HG03097 (cell line): ENCODE data around the gene MTHFR.

Experiments
- ATAC-seq: cut with Tn5 transposase; IDR thresholded peaks from one replicate; pipeline ENCODE4 v1.9.1; 2021; ENCODE audit not compliant: unreplicated experiment, low FRiP score

MTHFR gene

DNA sequence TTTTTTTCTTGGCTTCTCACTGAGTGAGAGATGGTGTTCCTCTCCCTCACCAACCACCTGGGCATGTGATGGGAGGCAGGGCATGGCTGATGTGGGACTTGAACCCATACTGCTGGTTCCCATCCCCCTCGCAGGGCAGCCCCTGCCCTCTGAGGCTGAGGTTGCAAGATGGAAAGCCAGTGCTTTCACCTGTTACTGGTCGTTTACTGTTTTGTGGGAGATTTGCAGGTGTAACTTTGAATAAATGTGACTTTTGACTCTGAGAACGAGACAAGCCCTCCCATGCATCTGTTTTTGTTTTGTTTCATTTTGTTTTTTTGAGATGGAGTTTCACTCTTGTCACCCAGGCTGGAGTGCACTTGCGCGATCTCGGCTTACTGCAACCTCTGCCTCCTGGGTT is 22.2 kb downstream of the MTHFR start:
- no peak for ATAC-seq

DNA sequence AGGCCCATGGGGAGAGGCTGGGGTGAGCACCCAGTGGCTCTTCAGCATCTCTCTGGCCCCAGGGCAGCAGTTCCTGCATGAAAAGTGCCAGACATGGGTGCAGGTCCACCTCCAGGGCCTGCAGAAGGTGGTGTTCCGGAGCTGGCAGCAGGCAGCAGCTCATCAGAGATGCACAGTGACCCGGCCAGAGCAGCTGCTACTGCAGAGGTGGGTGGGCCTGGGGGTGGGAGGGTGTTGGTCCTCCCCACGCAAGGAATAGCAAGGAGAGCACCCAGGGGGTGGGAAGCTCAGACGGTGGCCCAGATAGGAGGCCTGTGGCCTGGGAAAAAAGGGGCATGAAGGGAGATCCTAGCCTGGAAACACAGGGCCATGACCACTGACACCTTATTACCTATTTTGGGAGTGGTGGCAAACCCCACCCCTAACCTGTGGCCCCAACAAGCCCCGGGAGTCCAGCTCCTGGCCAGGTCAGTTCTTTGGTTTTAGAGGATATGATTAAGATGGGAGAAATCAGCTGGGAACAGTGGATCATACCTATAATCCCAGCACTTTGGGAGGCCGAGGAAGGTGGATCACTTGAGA is 23.5 kb downstream of the MTHFR start:
- ATAC-seq = no peak

DNA sequence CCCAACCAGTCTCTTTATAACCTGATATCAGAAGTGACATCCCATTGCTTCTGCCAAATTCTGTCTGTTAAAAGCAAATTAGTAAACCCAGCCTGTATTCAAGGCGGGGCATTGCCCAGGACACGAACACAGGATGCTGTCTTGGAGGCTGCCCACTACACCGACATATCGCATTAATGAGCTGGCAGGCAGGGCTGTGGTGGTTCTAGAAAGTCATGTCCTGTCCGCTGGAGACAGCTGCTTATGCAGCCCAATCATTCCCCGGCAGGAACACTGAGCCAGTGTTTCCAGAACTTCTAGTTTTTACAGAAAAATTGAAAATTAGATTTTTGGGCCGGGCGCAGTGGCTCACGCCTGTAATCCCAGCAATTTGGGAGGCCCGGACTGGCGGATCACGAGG is 24.5 kb downstream of the MTHFR start:
- ATAC-seq = no peak

DNA sequence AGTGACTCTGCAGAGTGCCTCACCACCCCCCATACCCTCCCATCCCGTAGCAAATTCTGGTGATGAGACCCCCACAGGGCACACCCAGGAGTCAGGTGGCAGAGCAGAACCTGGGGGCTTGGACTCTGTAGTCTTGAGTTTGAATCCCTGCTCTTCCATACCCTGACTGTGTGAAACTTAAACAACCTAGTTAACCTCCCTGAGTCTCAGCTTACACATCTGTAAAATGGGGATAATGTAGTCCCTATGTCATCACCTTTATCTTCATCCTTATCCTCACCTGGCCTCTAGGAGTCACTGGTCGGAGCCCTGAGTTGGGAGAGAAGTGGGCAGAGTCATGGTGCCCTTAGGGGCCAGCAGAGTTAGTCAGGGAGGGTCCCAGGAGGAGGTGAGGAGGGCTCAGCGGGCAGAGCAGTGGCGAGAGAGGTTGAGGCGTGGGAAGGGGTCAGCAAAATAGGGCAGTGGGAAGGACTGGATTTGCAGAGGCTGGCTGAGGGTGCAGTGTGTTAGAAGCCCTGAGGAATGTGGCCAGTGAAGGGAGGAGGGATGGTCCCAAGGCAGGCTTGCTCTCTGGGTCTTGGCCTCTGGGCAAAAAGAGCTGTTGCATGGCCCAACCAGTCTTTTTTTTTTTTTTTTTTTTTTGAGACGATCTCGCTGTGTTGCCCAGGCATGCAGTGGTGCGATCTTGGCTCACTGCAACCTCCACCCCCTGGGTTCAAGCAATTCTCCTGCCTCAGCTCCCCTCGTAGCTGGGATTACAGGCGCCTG is 25.2 kb downstream of the MTHFR start:
- ATAC-seq = no peak

DNA sequence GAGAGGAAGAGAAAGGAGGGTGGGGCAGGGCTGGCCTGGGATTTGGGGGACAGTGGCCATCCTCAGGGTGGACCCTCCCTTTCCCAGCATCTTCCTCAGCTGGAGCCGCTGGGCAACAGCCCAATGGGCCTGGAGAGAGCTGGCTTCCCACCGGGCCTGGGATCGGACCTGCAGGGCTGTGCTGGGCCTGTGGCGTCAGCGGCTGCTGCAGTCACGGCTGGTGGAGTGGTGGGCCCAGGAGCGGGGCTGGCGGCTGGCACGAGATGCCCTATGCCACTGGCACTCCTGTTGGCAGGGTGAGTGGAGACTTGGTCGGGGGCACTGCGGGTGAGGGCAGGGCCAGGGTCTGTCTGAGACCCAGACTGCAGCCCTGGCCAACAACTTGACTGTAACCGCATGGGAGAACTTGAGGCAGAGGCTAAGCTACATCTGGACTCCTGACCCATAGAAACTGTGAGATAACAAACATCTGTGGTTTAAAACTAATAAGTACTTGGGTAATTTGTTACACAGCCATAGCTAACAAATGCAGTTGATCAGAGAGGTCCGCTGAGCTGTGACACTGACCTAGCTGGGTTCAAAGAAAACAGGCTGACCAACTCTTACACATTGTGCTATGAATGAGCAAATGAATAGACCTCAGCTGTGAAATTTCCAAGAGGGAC is 25.9 kb downstream of the MTHFR start:
- no peak for ATAC-seq

DNA sequence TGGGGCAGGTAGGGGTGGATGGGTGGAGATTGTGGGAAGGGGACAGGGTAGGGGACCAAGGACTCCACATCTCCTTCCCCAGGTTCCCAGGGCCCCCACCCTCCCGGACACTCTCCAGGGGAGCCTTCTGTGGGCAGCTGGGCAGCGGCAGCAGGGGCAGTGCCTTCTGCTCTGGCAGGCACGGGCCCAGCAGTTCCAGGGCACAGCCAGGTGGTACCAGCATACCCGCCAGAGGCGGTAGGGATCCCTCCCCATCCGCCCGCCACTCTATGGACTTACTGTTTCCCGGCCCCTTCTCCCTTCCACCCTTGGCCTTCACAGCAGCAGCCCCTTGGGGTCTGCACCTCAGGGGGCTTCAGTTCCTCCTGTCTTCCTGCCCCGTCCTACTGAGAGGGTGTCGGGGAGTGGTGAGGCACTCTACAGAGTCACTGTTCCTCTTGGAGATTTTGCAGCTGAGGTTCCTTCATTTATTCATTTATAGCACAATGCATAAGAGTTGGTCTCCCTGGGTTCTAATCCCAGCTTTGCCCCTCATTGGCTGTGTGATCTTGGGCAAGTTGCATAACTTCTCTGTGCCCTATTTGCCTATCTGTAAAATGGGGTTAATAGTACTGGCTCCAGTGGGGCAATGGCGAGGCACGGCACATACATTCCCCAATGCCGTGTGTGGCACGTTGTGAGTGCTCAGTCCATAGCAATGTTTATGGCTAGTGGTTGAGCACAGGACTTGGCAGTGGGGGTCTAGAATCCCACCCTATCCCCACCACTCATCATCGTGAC is 26.7 kb downstream of the MTHFR start:
- ATAC-seq = no peak

DNA sequence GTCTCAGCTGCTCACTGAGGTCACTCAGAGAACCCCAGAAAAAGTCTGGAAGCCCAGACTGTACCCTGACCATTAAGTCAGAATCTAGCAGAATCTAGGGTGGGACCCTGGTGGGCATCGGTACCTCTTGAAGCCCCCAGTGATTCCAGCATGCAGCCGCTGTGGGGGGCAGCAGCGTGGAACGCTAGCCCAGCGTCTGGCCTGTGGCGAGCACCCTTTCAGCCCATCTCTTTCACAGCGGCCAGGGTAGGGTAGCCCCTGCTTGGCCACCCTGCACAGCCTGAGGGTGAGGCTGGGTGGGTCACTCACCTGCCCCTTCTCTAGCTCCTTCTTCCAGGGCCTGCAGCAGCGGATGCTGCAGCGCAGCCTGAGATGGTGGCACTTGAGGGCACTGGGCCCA is 27.4 kb downstream of the MTHFR start:
- no peak for ATAC-seq

DNA sequence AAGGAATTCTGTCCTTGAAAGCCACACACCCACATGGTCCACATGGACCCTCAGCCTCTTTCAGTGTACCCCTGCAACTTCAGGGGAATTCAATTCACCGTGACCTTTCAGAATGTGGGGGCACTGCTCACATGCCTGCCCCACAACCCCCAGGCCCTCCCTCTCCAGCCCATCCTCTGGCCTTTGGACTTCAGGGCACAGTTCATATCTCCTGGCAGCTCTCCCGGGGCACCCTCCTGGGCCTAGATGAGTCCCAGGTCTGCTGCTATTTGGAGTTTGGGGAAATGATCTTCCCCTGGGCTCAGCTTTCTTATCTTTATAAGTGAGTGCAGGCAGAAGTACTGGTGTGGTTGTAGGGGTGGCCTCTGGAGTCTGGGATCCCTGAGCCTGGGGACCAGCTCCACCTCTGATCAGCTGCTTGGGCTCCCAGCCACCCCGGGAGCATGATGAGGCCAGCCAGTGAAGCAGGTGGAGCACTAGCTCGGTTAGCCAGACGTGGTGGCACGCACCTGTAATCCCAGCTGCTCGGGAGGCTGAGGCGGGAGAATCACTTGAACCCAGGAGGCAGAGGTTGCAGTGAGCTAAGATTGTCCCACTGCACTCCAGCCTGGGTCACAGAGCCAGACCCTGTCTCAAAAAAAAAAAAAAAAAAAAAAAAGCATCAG is 28.0 kb downstream of the MTHFR start:
- no peak for ATAC-seq

DNA sequence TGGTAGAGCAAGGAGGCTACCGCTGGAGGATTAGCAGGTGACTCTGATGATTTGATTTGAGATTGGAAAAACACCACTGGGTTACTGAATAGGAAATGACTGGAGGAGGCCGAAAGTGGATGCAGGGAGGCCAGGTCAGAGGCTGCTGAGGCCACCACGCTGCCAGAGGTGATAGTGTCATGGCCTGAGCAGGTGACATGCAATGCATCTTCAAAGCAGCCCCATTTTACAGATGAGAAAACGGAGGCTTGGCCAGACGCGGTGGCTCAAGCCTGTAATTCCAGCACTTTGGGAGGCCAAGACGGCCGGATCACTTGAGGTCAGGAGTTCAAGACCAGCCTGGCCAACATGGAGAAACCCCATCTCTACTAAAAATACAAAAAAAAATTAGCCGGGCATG is 31.0 kb downstream of the MTHFR start:
- no peak for ATAC-seq

DNA sequence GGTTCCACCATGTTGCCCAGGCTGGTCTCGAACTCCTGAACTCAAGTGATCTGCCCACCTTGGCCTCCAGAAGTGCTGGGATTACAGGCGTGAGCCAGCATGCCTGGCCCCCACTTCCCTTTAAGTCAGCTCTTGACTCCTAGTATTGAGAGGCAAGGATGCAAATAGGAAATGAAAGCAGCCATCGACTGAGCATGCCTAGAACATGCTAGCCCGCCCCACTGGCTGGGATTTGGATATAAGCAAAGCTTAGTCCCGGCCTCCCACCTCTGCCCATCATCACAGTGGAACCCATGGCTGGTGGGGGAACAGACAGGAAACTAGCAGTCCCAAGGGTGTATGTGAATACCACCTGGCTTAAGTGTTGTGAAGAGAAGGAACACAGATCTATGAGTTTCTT is 33.3 kb downstream of the MTHFR start:
- ATAC-seq = no peak

DNA sequence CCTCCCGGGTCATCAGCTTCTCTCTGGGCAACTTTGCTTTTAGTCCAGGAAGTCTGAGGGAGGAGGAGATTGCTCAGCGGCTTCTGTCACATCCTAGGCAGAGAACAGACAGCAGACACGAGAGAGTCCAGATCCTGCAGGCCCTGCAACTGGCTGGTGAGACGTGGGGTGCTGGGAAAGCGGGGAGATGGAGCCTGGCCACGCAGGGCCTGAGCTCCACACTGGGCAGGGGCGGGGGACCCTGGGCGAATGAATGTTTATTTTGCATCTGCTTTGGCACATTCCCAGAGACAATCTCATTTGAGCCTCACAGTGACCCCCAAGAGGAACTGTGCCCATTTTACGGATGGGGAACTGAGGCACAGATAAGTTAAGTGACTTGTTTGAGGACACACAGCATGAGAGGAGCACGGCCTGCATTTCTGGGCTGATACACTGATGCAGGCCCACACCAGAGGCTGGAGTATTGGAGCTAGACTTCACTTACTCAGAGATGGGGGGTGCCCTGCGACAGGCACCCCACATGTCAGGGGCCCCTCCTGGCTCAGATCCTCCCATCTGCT is 34.2 kb downstream of the MTHFR start:
- ATAC-seq = no peak

DNA sequence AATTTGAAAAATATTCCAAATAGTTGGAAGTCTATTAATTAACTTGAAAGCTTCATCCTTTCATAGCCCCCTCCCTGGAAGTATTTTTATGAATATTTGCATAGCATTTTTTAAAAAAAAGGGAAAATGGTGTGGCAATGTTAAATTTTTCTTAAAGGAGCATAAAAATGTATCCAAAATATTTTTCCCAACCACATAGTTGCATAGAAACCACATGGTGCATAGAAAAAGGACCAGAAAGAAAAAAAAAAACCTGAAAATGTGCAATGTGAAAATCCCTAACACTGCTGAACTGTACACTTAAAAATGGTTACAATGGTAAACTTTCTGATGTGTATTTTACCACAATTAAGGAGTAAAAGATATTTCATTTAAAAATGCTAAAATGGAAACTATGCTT is 35.8 kb downstream of the MTHFR start:
- no peak for ATAC-seq

DNA sequence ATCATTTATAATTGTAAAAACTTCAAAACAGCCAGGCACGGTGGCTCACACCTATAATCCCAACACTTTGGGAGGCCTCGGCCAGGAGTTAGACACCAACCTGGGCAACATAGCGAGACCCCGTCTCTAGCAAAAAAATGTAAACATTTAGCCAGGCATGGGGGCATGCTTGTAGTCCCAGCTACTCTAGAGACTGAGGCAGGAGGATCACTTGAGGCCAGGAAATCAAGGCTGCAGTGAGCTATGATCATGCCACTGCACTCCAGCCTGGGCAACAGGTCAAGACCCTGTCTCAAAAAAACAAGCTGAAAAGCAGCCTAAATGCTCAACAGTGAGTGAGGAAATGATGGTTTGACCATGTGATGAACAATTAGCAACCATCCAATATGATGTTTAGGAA is 36.5 kb downstream of the MTHFR start:
- ATAC-seq = no peak

DNA sequence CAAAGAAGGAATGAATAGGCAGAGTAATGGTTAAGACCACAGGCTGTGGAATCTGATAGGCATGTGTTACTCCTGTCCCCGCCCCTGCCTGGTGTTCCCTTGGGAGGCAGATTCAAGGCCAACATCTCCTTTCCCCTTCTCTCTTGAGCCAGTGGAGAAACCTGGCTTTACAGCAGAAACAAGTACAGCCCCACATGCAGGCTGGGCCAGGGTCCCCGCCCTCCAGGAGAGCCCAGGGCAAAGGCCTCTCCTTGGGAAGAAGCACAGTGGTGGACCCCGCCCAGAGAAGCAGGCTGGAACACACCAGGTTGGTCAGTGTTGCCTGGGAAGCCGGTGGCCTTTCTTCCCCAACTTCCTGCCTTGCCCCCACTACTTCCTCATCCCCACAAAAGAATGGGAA is 36.9 kb downstream of the MTHFR start:
- ATAC-seq = no peak

DNA sequence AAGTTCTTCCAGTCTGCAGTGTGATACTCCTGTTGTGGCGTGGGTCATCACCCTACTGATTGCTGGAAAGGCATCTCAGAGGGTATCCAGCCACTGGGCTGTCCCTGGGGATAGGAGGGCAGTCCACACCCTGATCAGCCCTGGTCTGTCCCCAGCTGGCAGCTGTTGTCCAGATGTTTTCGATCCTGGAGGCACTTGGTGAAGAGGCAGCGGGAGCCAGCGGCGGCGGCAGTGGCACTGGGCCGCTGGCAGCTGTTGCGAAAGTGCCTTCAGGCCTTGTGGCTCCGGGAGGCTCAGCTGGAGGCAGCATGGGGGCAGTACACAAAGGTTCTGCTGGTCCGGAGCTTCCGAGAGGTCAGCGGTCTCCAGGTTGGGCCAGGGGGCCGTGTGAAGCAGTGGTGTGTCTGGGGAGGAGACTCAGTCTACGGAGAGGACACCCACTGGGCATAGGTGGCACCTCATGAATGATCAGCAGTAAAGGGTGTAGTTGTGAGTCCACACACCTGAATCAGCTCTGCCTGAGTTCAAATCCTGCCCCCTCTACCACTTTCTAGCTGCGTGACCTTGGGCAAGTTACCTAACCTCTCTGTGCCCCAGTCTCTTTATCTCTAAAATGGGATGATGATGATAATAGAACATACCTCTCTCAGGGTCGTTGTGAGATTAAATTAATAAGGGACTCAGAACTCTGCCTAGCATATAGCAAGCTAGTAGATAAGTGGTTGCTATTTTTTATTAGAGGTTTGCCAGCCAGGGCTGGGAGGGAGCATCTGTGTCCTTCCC is 37.7 kb downstream of the MTHFR start:
- ATAC-seq = no peak

DNA sequence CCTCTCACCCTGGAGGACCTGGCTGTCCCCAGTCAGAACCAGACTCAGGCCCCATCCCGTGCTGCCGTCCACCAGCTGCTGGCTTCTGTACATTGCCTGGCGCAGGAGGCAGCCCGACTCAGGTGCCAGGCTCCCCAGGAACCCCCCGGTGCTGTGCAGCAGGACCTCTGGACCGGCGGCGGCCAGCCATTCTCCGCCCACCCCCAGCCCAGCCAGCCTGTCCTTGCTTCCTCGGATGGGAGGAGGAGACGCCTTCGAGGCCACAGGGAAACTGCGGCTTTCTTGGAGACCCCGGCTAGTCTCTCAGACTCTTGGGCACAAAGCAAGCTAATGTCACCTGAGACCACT is 39.4 kb downstream of the MTHFR start:
- no peak for ATAC-seq

DNA sequence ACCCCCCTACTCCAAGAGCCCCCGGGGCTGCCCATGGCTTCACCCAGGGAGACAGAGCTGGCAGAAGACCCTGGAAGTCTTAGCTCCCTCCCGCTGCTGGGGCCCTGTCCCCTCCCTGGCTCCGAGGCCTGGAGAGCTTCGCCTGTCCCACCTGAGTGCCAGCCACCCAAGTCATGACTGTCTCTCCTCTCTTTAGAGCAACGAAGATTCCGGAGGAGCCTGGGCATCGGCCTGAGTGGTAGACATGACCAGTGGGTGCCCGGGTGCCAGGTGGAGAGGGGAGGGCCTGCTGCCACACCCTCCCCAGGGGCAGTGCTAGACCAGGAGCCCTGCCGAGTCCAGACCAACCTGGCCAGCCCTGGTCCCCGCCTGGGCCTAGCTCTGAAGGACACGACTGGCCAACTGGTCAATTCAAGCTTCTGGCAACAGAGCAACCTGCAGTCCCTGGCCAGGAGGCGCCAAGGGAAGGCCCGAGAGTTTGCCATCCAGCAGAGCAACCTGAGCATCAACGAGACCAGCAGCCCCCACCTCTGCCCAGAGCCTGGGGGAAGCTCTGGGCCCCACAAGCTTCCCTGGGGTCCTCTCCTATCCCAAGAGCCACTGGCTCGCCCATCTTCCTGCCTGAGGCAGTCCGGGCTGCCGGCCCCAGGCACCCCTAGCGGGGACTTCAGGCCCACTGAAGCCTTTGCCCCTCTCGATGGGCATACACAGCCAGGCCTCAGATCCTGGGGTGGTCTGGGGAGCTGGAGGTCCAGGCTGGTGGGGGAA is 39.9 kb downstream of the MTHFR start:
- no peak for ATAC-seq

DNA sequence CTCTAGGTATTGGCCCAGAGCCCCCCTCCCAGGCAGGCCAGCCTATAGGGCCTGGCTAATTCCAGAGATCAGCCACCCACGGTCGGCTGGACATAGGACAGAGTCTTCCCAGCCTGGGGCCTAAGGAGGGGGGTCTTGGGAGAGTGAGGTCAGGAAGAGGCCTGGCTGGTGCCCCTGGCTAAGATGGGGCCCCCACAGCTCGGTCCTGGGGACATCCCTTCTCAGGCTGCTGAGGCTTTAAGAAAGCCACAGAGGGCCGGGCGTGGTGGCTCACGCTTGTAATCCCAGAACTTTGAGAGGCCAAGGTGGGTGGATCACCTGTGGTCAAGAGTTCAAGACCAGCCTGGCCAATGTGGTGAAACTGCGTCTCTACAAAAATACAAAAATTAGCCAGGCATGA is 41.2 kb downstream of the MTHFR start:
- no peak for ATAC-seq

DNA sequence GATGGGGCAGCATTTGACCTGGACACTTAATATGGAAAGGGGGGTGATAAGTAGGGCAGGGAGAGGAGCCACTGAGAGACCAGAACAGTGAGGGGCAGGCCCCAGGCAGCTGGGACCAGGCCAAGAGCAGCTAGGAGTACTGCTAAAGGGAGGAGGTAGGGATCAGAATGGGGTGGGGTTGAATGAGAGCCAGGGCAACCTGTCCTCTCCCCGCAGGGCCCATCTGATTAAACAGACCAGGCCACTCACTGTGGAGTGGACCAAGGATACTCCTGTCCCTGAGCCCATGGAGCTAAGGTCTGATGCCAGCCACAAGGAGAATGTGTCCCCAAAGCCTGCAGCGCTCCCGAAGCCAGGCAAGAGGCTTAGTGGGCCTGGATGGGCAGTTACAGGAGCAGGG is 41.6 kb downstream of the MTHFR start:
- ATAC-seq = no peak
